NCI-H2081 treated with DMSO at 0.1 percent for 48 hours (cell line): ENCODE data around the gene LRCOL1.

Source experiments
- DNase-seq: peaks from one replicate; lab custom pipeline; 2025; lab: John Stamatoyannopoulos, UW

LRCOL1 gene

GRCh38 chr12:132610051-132610759 lies at the start of gene LRCOL1:
Gene LRCOL1, minus strand, starts transcription at chr12:132610582. Its CDS starts 4,331 bp downstream, at chr12:132606251.
- DNase-seq: no peak

- no peak for DNase-seq
Observed at GRCh38 chr12:132660052-132660451, 49.7 kb upstream of the LRCOL1 start.

DNA sequence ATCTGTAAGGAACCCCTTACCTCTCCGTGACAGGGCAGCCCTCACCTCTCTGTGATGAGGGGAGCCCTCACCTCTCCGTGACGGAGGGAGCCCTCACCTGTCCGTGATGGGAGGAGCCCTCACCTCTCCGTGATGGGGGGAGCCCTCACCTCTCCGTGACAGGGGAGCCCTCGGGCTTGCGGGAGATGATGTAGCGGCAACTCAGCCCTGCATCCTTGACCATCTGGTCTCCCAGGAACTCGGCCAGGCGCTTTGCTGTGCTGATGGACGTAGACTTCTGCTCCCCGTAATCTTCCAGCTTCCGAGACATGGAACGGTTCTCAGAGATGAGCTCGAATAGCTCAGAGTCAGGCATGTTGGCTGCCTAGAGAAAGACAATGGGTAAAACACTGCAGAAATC lies 48.8 kb upstream of the LRCOL1 start:
- no peak for DNase-seq

DNA sequence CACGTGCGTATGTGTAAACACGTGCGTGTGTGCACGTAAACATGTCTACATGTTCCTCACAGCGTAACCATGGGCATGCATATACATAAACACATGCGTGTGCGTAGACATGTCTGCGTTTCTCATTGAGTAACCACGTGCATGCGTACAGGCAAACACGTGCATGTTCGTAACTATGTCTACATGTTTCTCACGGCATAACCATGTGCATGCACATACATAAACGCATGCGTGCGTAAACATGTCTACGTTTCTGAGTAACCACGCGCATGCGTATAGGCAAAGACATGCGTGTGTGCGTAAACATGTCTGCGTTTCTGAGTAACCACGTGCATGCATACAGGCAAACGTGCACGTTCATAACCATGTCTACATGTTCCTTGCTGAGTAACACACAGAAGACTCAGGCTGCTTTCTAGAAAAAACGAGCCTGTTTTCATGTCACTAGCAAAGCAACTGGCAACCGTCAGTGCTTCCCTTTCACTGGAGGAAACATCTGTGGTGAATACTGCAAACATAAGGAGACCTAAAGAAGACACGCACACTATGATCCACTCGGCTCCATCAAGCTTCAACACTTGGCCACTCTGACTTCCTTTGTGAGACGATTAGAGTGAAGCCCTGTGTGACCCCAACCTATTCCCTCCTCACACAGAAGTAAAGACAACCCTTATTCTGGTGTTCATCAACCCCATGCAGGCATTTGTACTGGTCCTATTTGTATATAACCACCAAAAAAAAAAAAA lies 47.9 kb upstream of the LRCOL1 start:
- no peak for DNase-seq

DNA sequence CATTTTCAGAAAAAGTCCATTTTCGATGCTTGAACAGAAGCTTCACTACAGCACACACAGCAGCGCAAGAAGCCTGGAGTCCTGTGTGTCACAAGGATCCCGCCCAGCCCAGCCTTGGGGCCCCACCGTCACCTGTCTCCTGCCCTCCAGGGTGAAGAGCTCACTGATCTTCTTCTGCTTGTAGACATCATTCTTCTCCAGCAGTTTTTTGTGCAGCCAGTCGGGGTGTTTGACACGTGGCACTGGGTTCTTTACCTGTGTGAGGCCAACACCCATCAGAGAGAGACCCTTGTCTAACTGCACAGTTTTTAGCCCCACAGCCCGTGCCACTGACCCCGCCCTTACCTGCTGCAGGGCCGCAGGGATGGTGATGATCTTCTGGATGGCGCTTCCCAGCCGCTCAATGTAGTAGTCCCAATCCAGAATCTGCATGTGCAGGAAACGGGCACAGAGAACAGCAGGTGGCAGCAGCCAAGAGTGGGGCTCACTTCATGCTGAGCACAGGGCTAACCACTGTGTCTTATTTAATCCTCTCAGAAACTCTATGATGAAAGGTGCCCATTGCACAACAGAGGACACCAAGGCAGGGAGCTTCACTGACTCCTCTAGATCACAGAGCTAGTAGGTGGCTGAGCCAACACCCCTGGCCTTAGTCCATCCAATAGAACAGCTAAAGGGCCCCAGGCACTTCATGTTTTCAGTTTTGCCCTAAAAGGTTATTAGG lies 46.8 kb upstream of the LRCOL1 start:
- no peak for DNase-seq

- DNase-seq: no peak
Observed at GRCh38 chr12:132653567-132654290, 43.3 kb upstream of the LRCOL1 start.

GRCh38 chr12:132651444-132652100 lies 41.2 kb upstream of the LRCOL1 start:
- DNase-seq: peak; percentile 5

GRCh38 chr12:132649226-132649945 lies 39.0 kb upstream of the LRCOL1 start:
- DNase-seq: no peak

GRCh38 chr12:132648616-132649225 lies 38.3 kb upstream of the LRCOL1 start:
- no peak for DNase-seq

- no peak for DNase-seq
Observed at GRCh38 chr12:132647858-132648257, 37.5 kb upstream of the LRCOL1 start.

GRCh38 chr12:132646850-132647249 lies 36.5 kb upstream of the LRCOL1 start:
- no peak for DNase-seq

- DNase-seq: no peak
Observed at GRCh38 chr12:132642846-132643835, 32.8 kb upstream of the LRCOL1 start.

- DNase-seq: no peak
Observed at GRCh38 chr12:132641811-132642650, 31.6 kb upstream of the LRCOL1 start.

DNA sequence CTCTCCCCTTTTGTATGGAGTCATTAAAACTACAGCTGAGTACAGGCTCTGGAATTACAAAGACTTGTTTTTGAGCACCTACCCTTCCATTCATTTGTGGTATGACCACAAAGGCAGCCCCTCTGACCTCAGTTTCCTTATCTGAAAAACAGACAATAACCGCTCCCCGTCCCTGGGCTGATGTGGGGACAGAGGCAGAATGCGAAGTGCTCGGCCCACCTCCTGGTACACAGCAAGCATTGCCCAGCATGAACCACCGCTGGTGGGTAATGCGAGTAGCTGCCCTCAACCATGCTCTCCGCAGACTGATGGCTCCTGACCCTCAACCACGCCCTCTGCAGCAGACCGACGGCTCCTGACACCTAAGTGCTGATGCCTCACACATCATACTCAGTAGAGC lies 30.6 kb upstream of the LRCOL1 start:
- no peak for DNase-seq

DNA sequence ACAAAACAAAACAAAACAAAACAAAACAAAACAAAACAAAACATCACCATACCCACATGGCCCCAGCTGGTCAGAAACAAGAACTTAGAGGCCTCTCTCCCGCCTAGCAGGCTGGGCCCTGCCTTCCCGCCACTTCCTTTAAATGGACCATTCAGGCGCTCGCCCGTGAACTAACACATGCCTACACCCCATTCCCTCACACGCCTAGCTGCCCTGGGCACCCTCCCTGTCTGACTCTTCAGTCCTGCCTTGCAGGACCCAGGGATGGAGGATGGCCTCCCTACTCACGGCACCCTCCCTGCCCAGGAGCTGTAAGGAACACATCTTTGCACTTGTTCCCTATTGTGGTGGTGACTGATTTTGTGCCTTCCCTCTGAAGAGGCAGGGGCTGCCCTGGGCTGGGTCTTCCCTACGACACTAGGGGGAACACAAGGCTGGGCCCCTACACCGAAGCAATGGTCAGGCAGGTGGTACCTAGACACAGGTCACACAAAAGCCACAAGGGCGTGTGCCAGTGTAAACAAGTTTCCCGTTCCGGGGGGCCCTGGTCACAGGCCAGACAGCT lies 29.7 kb upstream of the LRCOL1 start:
- DNase-seq: no peak

GRCh38 chr12:132638541-132639408 lies 28.4 kb upstream of the LRCOL1 start:
- DNase-seq: no peak

GRCh38 chr12:132637811-132638210 lies 27.4 kb upstream of the LRCOL1 start:
- no peak for DNase-seq
